Mammary epithelial cell (primary cell): ENCODE measurements around the gene LTBP2.

Experiments used
- EZH2 ChIP-seq: IDR thresholded peaks from 2 replicates; pipeline ENCODE4 v1.6.1; 2012; ENCODE audit warnings: low read length, inconsistent platforms, borderline replicate concordance
- TF ChIP-seq, protein P1 (sequence below), 2 donors: IDR thresholded peaks in 1 of 2; conservative IDR thresholded peaks in 1 of 2; 2 replicates each; pipeline ENCODE4 v1.5.1; 2011 to 2012; ENCODE audit warnings: inconsistent platforms in 2 of 2, low read length in 2 of 2, mild to moderate bottlenecking in 2 of 2, control low read depth in 1 of 2, low read depth in 1 of 2; ENCODE audit not compliant: insufficient read depth in 1 of 2; ENCODE audit errors: extremely low read depth in 1 of 2

DNA sequence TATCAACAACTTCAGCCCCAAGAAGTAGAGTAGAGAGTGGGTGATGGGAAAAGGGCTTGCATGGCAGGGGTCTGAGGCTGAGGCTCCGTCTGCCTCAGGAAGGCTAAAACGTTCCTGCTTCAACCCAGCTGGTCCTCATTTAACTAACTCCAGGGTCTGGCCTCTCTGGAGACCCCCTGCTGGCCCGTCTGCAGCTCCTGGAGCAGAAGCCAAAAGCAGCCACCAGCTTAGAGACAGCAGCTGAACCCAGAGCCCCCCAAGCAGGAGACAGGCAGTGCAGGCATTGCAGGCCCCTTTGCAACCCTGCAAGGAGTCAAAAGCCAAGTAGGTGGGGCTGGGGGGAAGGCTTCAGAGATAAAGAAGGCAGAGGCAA is 25.1 kb upstream of the LTBP2 start:
- TF ChIP-seq, protein P1, sequence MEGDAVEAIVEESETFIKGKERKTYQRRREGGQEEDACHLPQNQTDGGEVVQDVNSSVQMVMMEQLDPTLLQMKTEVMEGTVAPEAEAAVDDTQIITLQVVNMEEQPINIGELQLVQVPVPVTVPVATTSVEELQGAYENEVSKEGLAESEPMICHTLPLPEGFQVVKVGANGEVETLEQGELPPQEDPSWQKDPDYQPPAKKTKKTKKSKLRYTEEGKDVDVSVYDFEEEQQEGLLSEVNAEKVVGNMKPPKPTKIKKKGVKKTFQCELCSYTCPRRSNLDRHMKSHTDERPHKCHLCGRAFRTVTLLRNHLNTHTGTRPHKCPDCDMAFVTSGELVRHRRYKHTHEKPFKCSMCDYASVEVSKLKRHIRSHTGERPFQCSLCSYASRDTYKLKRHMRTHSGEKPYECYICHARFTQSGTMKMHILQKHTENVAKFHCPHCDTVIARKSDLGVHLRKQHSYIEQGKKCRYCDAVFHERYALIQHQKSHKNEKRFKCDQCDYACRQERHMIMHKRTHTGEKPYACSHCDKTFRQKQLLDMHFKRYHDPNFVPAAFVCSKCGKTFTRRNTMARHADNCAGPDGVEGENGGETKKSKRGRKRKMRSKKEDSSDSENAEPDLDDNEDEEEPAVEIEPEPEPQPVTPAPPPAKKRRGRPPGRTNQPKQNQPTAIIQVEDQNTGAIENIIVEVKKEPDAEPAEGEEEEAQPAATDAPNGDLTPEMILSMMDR (conservative IDR thresholded peaks at IDR 0.05 in 1 of 2, IDR thresholded peaks at IDR 0.05 in 1 of 2; ENCODE audit: extremely low read depth in 1 of 2, insufficient read depth in 1 of 2, low read depth in 1 of 2, low read length in 2 of 2), result no peak
- TF ChIP-seq EZH2, result no peak
